Natural killer cell (primary cell): ENCODE results near the gene P2RY2. TPM values are rescaled to one million over a fixed set of nuclear protein-coding genes. Genes with fewer than 3 reads are reported as not detected.

Source experiments
- ATAC-seq, 3 donors: fragments of 150-1000 bp in 2 of 3; fragments of 200-7000 bp in 1 of 3; cut with Tn5 transposase; 1 replicate in 1 of 3; 2 replicates in 2 of 3; pipeline ENCODE4 v1.10.0; 2021; ENCODE audit warnings: mild to moderate bottlenecking in 2 of 3, moderate library complexity in 2 of 3
- DNase-seq, 2 donors: peaks; one replicate each; pipeline versions ENCODE4 v3.0.0 to v3.0.0-alpha.2; 2013 to 2021; ENCODE audit warnings: mixed read lengths in 1 of 2
- H3K27ac ChIP-seq: one replicate; pipeline ENCODE4 v1.5.1; 2013; ENCODE audit warnings: mild to moderate bottlenecking, low read length
- H3K27me3 ChIP-seq: one replicate; pipeline ENCODE4 v1.6.1; 2013; ENCODE audit warnings: low read length; ENCODE audit not compliant: control insufficient read depth, insufficient read depth
- H3K36me3 ChIP-seq: one replicate; pipeline ENCODE4 v1.6.1; 2013; ENCODE audit warnings: low read length; ENCODE audit not compliant: control insufficient read depth, insufficient read depth
- H3K4me1 ChIP-seq: one replicate; pipeline ENCODE4 v1.6.1; 2013; ENCODE audit warnings: low read length; ENCODE audit not compliant: control insufficient read depth, insufficient read depth
- H3K4me3 ChIP-seq: one replicate; pipeline ENCODE4 v1.5.1; 2013; ENCODE audit warnings: low read length
- H3K9me3 ChIP-seq: one replicate; pipeline ENCODE4 v1.6.1; 2013; ENCODE audit warnings: low read length; ENCODE audit not compliant: control insufficient read depth, insufficient read depth
- H3K27ac Mint-ChIP-seq, 2 donors: one replicate each; pipeline ENCODE4 v1.8.0; 2022; ENCODE audit warnings: mild to moderate bottlenecking in 2 of 2, mixed read lengths in 2 of 2, moderate library complexity in 1 of 2
- H3K27me3 Mint-ChIP-seq, 2 donors: one replicate each; pipeline ENCODE4 v1.8.0; 2022; ENCODE audit warnings: low read depth in 2 of 2, mixed read lengths in 2 of 2
- H3K36me3 Mint-ChIP-seq: one replicate; pipeline ENCODE4 v1.8.0; 2022; ENCODE audit warnings: mixed read lengths
- H3K4me1 Mint-ChIP-seq, 2 donors: one replicate each; pipeline ENCODE4 v1.8.0; 2022; ENCODE audit warnings: mixed read lengths in 2 of 2
- H3K4me3 Mint-ChIP-seq: one replicate; pipeline ENCODE4 v1.8.0; 2022; ENCODE audit warnings: mild to moderate bottlenecking, moderate library complexity, mixed read lengths
- H3K9me3 Mint-ChIP-seq, 2 donors: one replicate each; pipeline ENCODE4 v1.8.0; 2022; ENCODE audit warnings: mixed read lengths in 2 of 2
- WGBS: methylation state at CpG from one replicate; pipeline ENCODE4 v1.1.7; 2013; ENCODE audit warnings: missing lambda C conversion rate; ENCODE audit not compliant: insufficient coverage; 5-methylcytosine and 5-hydroxymethylcytosine counted together
- intact Hi-C: fragments of 100-400 bp; cut with micrococcal nuclease; formaldehyde crosslinking; loops from one replicate; pipeline ENCODE4 v1.14.2; 2022
- total RNA-seq, 4 donors: library from RNA; stranded (reverse); fragments of 120-200 nt in 1 of 4; gene quantifications; one replicate each; pipeline versions ENCODE4 v1.2.3 to v1.2.4, GENCODE V29; 2013 to 2022
- TF ChIP-seq, protein P1 (sequence below): fragments of 200-600 bp; IDR thresholded peaks from one replicate; pipeline ENCODE4 v1.8.0; 2022; ENCODE audit warnings: antibody characterized with exemption

Gene P2RY2
- total RNA-seq, 3 donors from 2014 or later (not counting 1 experiment from before 2014, with no cell fraction given) = 0.27 to 1.0 (median 0.90) TPM

DNA sequence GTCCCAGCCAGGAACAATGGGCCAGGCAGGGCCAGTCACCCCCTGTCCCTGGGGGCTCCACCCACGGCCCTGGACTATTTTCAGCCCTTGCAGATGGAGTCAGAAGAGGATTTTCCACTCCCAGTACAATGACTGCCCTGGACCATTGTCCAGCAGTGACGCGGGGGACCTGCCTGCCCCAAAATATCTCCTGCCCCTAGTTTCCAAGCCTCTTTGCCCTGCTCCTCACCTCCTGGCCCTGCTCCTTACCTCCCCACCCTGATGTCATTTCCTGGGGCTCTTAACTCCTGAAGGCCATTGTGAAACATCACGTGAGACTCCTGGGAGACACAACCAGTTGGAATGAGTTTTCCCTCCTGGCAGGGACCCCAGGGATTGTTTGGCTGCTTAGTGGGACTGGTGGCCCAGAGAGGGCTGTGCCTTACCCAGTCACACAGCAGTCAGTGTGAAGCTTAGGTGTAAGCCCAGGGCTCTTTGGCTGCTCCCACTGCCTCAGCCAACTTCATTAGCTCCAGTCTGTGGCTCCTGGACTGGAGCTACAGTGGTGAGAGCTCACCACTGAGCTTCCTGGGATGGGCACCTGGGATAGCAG lies 22.2 kb downstream of the P2RY2 start:
- ATAC-seq = no peak
- DNase-seq = no peak
- Mint-ChIP-seq H3K27me3 (peaks cover 0 to 3% of the 10 kb centered on the region in 2 donors), H3K36me3 (no peaks in the 10 kb centered on the region), H3K4me1 (peaks cover 0 to 6% of the 10 kb centered on the region in 2 donors), H3K27ac (no peak overlapping the region), H3K9me3 (no peaks in the 10 kb centered on the region), H3K4me3 (no peak overlapping the region)
- H3K27ac ChIP-seq = no peak overlapping the region
- WGBS = 79% methylated on average over 4 of the region's 4 CpGs
- intact Hi-C loops = no loop called here
- no peaks in the 10 kb centered on the region for H3K27me3 ChIP-seq
- no peak overlapping the region for H3K4me3 ChIP-seq
- no peaks in the 10 kb centered on the region for H3K36me3 ChIP-seq
- no peaks in the 10 kb centered on the region for H3K9me3 ChIP-seq
- TF ChIP-seq, protein P1, sequence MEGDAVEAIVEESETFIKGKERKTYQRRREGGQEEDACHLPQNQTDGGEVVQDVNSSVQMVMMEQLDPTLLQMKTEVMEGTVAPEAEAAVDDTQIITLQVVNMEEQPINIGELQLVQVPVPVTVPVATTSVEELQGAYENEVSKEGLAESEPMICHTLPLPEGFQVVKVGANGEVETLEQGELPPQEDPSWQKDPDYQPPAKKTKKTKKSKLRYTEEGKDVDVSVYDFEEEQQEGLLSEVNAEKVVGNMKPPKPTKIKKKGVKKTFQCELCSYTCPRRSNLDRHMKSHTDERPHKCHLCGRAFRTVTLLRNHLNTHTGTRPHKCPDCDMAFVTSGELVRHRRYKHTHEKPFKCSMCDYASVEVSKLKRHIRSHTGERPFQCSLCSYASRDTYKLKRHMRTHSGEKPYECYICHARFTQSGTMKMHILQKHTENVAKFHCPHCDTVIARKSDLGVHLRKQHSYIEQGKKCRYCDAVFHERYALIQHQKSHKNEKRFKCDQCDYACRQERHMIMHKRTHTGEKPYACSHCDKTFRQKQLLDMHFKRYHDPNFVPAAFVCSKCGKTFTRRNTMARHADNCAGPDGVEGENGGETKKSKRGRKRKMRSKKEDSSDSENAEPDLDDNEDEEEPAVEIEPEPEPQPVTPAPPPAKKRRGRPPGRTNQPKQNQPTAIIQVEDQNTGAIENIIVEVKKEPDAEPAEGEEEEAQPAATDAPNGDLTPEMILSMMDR = no peak
- H3K4me1 ChIP-seq = peaks cover 8% of the 10 kb centered on the region

DNA sequence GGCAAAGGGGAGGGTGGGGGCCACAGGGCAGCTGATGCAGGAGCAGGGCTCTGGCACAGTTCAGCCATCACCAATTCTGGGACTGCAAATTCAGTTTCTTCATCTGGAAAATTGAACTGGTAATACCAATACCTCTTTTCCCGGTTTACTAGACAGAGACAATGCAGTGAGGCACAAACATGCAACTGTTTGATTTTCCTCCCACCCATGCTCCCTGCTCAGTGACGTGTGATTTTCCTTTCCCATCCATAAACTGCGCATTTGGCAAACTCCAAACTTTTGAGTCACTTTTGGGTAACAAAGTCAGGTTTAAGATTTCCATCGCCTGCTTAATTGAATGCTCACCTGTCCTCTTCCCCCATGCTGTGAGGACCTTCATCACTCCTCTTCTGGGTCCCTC lies 23.2 kb downstream of the P2RY2 start:
- H3K4me3 ChIP-seq = no peak overlapping the region
- no peak overlapping the region for H3K27ac Mint-ChIP-seq
- WGBS = 90% methylated on average over 4 of the region's 4 CpGs
- DNase-seq (no peak), ATAC-seq (no peak)
- H3K4me1 Mint-ChIP-seq = peaks cover 0 to 6% of the 10 kb centered on the region in 2 donors
- peaks cover 0 to 3% of the 10 kb centered on the region in 2 donors for H3K27me3 Mint-ChIP-seq
- no peak overlapping the region for H3K27ac ChIP-seq
- TF ChIP-seq, protein P1 = no peak
- no peak overlapping the region for H3K4me3 Mint-ChIP-seq
- H3K4me1 ChIP-seq = peaks cover 8% of the 10 kb centered on the region
- H3K27me3 ChIP-seq = no peaks in the 10 kb centered on the region
- intact Hi-C loops = no loop called here
- no peaks in the 10 kb centered on the region for H3K36me3 Mint-ChIP-seq
- no peaks in the 10 kb centered on the region for H3K9me3 Mint-ChIP-seq
- no peaks in the 10 kb centered on the region for H3K36me3 ChIP-seq
- H3K9me3 ChIP-seq = no peaks in the 10 kb centered on the region

DNA sequence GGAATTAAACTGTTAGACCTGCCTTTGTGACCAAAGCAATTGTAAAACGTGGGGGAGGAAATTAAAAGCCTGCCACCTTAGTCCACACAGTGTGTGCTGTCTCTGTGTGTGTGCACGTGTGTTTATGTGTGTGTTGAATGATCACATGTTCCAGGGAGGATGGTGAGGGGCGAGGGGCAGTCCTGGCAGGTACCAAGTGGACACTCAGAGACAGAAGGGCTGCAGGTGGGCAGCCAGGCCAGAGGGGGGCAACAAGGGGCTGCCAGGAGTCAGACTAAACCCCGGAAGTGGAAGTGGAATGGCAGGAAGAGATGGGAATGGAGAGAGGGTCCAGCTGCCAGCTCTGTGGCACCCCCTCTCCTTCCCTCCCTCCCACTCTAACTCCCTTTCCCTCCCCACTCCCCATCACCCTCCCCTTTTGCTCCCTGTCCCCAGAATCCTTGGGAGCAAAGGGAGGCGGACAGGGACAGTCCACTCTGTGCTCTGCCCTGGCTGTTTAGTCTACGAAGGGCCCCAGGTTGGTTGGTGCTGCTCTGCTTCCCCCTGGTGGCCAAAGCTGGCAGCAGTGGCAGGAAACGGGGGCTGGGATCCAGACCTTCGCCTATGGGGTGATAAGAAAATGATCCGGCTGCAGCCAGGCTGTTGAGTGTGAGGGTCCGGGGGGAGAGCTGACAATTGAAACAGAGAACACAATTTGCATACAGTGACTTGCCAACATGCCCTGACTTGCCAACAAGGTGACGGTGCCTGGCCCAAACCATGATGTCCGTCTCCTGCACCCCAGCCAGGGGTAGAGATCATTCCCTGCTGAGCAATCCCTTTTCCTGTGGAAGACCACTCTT lies 24.4 kb downstream of the P2RY2 start:
- Mint-ChIP-seq H3K27ac (peak overlapping the region in 1 of 2 donors; percentile 35), H3K9me3 (no peaks in the 10 kb centered on the region), H3K4me3 (no peak overlapping the region), H3K27me3 (peaks cover 0 to 3% of the 10 kb centered on the region in 2 donors), H3K4me1 (peaks cover 0 to 6% of the 10 kb centered on the region in 2 donors), H3K36me3 (no peaks in the 10 kb centered on the region)
- Histone ChIP-seq H3K36me3 (no peaks in the 10 kb centered on the region), H3K27ac (no peak overlapping the region), H3K4me1 (peaks cover 8% of the 10 kb centered on the region), H3K27me3 (no peaks in the 10 kb centered on the region), H3K9me3 (no peaks in the 10 kb centered on the region), H3K4me3 (no peak overlapping the region)
- TF ChIP-seq, protein P1 = peak; percentile 77
- WGBS = 29% methylated on average over 11 of the region's 12 CpGs
- peak; percentile 87 to 96 (median 93) for ATAC-seq
- DNase-seq = peak; percentile 69 to 80
- intact Hi-C loops = loop anchor here (2.0 kb wide), 1 partner anchor 58 kb away; no protein-coding TSS in a partner anchor
